Right lobe of liver (tissue), 4 donors: ENCODE measurements around the gene CREBBP.

ENCODE experiments used
- CTCF ChIP-seq, 4 donors: fragments of 200-600 bp in 3 of 4; fragments of 450-650 bp in 1 of 4; IDR thresholded peaks; one replicate each; pipeline versions ENCODE4 v1.5.1 to v1.8.0; 2016 to 2022; ENCODE audit warnings: antibody characterized with exemption in 4 of 4, mild to moderate bottlenecking in 2 of 4
- POLR2A ChIP-seq: fragments of 450-650 bp; IDR thresholded peaks from one replicate; pipeline ENCODE4 v1.6.1; 2017; ENCODE audit warnings: antibody characterized with exemption, mild to moderate bottlenecking
- donor health status: DM: no; HTN: no; CAD: no.
- donor health status: DM: no; HTN: no; CAD: no.
- donor health status: DM: no; HTN: yes; CAD: no.

- no peak for TF ChIP-seq CTCF (IDR thresholded peaks at IDR 0.05)
- TF ChIP-seq POLR2A: no peak
These were observed 16.9 kb downstream of the CREBBP start for GRCh38 chr16:3863587-3863986.
